ENCODE measurements around the gene ASCL2.
A peak's percentile ranks its signal among the peaks of the same experiment; 100 is the strongest.

Gene ASCL2

GRCh38 chr11:2270322-2271076 is at the start of gene ASCL2:
ASCL2 (minus strand) TSS chr11:2270588; CDS start chr11:2270332, 256 bp downstream.
- no peak for DNase-seq (ENCODE audit: low spot score)

- DNase-seq (ENCODE audit: low spot score): no peak
Observed at GRCh38 chr11:2319791-2320472, 49.5 kb upstream of the ASCL2 start.

- DNase-seq (ENCODE audit: low spot score): no peak
Observed at GRCh38 chr11:2318707-2319106, 48.3 kb upstream of the ASCL2 start.

DNA sequence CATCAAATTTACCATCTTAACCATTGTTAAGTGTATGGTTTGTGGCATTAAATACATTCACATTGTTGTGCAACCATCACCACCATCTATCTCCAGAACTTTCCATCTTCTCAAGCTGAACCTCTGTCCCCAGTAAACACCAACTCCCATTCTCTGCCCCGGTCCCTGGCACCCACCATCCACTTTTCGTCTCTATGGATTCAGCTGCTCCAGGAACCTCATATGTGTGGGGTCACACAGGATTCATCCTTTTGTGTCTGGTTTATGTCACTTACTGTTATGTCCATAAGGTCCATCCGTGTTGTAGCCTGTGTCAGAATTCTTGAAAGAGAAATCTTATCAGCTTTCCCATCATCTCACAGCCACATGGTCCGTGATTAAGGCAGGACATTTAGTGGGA is 47.7 kb upstream of the ASCL2 start:
- DNase-seq (ENCODE audit: low spot score): no peak

GRCh38 chr11:2317354-2318050 is 47.1 kb upstream of the ASCL2 start:
- DNase-seq (ENCODE audit: low spot score): no peak

DNA sequence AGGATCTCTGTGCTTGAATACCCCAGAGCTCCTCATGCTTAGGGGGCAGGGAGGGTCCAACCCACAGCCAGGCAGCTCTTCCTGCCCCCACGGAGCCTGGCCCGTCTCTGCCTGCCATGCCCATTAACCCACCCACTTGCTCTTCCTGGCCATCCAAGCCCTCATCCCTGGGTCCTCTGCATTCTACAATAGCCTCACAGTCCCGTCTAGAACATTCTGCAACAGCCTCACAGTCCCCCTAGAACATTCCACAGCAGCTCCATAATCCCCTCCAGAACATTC is 46.5 kb upstream of the ASCL2 start:
- no peak for DNase-seq (ENCODE audit: low spot score)

- no peak for DNase-seq (ENCODE audit: low spot score)
Observed at GRCh38 chr11:2316169-2316962, 46.0 kb upstream of the ASCL2 start.

- DNase-seq (ENCODE audit: low spot score): no peak
Observed at GRCh38 chr11:2315395-2316168, 45.2 kb upstream of the ASCL2 start.

- DNase-seq (ENCODE audit: low spot score): peak; percentile 28
Observed at GRCh38 chr11:2314525-2315394, 44.4 kb upstream of the ASCL2 start.

DNA sequence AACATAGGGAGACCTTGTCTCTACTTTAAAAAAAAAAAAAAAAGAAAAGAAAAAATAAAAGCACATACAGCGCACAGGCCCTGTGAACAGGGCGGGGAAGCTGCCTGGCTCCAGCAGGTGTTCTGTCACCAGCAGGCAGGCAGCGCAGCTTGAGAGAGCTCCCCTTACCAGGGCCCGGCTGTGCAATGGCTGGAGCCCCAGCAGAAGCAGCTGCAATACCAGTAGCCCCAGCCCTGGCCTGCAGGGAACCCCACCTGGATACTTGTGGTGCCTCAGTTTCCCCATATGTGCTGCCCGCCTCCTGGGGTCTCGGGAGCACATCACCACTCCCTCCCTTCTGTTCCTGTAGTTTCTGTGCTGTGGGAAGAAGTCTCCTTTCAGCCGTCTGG is 43.7 kb upstream of the ASCL2 start:
- DNase-seq (ENCODE audit: low spot score): no peak

DNA sequence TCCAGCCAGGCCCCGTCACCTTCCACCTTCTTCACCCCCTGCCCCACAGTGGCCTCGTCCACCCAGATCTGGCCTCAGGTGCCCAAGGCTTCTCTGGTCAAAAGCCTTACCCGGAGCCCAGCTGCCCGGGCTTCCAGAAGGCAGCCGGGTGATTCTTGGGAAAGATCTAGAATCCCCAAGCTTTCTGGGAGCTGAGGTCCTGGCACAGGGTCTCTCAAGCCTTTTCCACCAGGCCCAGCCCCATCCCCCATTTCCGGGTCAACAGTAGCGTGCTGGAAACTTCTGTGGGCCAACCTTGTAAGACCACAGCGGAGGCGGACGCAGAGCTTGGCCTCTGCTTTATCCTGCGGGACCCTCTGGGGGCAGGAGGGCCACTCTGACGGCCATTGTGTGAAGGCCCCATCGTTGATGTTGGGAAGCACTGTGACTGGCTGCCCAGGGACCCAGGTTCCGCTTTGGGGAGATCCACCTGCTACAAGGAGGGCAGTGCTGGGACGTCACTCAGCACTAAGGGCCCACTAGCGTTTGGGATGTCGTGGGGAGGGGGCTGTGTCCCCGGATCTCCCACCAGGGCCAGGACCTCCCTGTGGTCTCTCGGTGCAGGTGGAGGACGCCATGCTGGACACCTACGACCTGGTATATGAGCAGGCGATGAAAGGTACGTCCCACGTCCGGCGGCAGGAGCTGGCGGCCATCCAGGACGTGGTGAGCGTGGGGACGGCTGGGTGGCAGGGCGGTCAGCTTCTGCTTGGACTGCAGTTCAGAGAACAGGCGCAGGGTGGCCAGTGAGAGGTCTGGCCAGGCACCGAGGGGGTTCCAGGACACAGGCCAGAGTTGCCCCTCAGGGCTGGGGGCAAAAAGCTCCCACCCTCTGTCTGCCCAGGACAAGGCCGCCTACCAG is 42.9 kb upstream of the ASCL2 start:
- DNase-seq (ENCODE audit: low spot score): no peak

DNA sequence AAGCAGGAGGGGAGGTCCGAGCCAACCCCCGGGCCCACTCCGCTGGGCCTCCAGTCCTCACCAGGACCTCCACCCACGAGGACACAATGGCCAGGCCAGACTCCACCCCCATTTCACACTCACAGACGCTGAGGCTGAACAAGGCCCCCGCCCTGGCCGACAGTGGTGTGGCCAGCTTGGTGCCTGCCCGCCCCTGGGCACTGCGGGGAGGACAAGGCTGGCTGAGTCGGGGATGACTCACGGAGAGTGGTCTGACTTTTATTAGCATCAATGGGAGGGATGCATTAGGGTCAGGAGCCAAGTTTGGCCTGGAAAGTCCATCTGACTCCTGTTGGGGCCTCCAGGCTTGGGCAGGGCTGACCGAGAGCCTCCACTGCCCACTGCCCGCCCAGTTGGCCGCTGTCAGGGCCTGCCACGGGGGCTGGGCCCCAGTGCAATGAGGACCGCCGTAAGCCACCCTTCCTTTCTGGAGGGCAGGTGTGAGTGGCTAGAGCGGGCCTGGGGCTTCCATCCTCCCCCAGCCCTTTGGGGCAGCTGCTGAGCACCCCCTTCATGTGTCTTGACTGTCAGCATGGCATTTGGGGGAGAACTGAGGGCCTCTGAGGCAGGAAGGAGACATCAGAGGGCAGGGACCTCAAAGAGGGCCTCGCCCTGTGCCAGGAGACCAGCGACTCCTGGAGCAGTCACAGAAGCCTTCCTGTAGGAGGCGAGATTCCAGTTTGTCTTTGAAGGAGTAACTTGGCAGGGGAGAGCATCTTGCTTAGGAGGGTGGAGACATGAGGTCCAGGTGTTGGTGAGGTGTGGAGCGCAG is 42.0 kb upstream of the ASCL2 start:
- no peak for DNase-seq (ENCODE audit: low spot score)

- no peak for DNase-seq (ENCODE audit: low spot score)
Observed at GRCh38 chr11:2311353-2312133, 41.2 kb upstream of the ASCL2 start.

GRCh38 chr11:2310786-2311352 is 40.5 kb upstream of the ASCL2 start:
- DNase-seq (ENCODE audit: low spot score): no peak

GRCh38 chr11:2310073-2310785 is 39.8 kb upstream of the ASCL2 start:
- DNase-seq (ENCODE audit: low spot score): no peak

DNA sequence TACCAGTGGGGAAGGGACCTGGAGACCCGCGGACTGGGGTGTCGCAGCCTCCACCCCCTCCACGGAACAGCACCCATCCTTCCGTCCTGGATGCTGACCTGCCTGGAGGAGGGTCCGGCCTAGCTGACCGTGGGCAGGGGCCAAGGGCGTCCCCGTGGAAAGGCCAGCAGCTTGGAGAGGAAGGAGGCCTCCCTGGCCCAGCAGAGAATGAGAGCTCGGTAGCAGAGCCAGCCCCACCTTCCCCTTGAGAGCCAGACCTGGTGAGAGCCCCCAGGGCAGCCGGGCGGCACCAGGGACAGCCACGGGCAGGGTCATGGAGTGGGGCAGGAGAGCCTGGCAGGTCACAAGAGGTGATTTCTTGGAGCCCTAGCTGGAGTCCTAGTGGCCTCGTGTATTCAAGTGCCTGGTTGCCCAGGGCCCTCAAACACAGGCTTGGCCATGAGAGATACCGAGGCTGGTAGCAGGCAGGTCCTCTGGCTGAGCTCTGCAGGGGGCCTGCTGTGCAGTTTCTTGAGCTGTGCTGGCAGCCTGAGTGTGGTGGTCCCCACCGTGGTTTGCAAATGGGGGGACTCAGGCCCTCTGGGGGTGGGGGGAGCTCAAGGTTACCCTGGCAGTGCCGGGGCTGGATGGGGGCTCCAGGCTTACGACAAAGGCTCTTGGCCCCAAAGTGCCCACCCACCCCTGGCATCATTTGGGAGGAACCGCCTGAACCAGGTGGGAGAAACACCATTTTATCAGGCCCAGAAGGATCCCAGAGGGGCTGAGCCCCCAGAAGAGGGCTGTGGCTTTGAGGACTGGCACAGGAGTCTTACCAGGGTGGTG is 39.1 kb upstream of the ASCL2 start:
- no peak for DNase-seq (ENCODE audit: low spot score)
